Activated CD4-positive, alpha-beta T cell treated with anti-CD3 and anti-CD28 coated beads, Interleukin-2, amount 10 ng/mL, durations not matched to agents 24 days and 14 days (primary cell): Measurements from ENCODE around the gene CFAP54. TPM values are rescaled to one million over a fixed set of nuclear protein-coding genes. Genes with fewer than 3 reads are reported as not detected.

Experiments
- DNase-seq: peaks from one replicate; pipeline ENCODE4 v3.0.0; 2022
- H3K27ac Mint-ChIP-seq: one replicate; pipeline ENCODE4 v1.8.0; 2022; ENCODE audit warnings: mild to moderate bottlenecking, mixed read lengths
- H3K27me3 Mint-ChIP-seq: one replicate; pipeline ENCODE4 v1.8.0; 2022; ENCODE audit warnings: mixed read lengths
- H3K36me3 Mint-ChIP-seq: one replicate; pipeline ENCODE4 v1.8.0; 2022; ENCODE audit warnings: low read depth, mild to moderate bottlenecking, mixed read lengths
- H3K4me1 Mint-ChIP-seq: one replicate; pipeline ENCODE4 v1.8.0; 2021; ENCODE audit warnings: mixed read lengths
- H3K4me3 Mint-ChIP-seq: one replicate; pipeline ENCODE4 v1.8.0; 2022; ENCODE audit warnings: mild to moderate bottlenecking, moderate library complexity, mixed read lengths
- H3K9me3 Mint-ChIP-seq: one replicate; pipeline ENCODE4 v1.8.0; 2021; ENCODE audit warnings: mixed read lengths
- intact Hi-C: fragments of 100-400 bp; cut with micrococcal nuclease; formaldehyde crosslinking; loops from one replicate; pipeline ENCODE4 v1.15.1; 2023
- total RNA-seq: library from RNA; stranded (reverse); gene quantifications from 2 replicates; pipeline ENCODE4 v1.2.3, GENCODE V29; 2022

Gene CFAP54
- total RNA-seq, 1 donor from 2014 or later: 0.09 TPM

GRCh38 chr12:96729886-96730285, 240.5 kb downstream of the CFAP54 start:
- Mint-ChIP-seq H3K4me1 (no peaks in the 10 kb centered on the region), H3K9me3 (no peaks in the 10 kb centered on the region), H3K27ac (no peak overlapping the region), H3K36me3 (no peaks in the 10 kb centered on the region), H3K27me3 (peaks cover 11% of the 10 kb centered on the region), H3K4me3 (no peak overlapping the region)
- no peak for DNase-seq
- intact Hi-C loops: no loop called here

- no peak overlapping the region for H3K27ac Mint-ChIP-seq
- no peak for DNase-seq
- H3K9me3 Mint-ChIP-seq: no peaks in the 10 kb centered on the region
- H3K4me3 Mint-ChIP-seq: no peak overlapping the region
- H3K4me1 Mint-ChIP-seq: no peaks in the 10 kb centered on the region
- peaks cover 7% of the 10 kb centered on the region for H3K27me3 Mint-ChIP-seq
- intact Hi-C loops: no loop called here
- no peaks in the 10 kb centered on the region for H3K36me3 Mint-ChIP-seq
These were observed 254.2 kb downstream of the CFAP54 start for GRCh38 chr12:96743606-96744005.

- no peak for DNase-seq
- no peaks in the 10 kb centered on the region for H3K4me1 Mint-ChIP-seq
- H3K27me3 Mint-ChIP-seq: peaks cover 10% of the 10 kb centered on the region
- no peak overlapping the region for H3K4me3 Mint-ChIP-seq
- no peaks in the 10 kb centered on the region for H3K9me3 Mint-ChIP-seq
- no peak overlapping the region for H3K27ac Mint-ChIP-seq
- intact Hi-C loops: no loop called here
- H3K36me3 Mint-ChIP-seq: no peaks in the 10 kb centered on the region
These were observed 260.6 kb downstream of the CFAP54 start for GRCh38 chr12:96749999-96750398.

- H3K4me1 Mint-ChIP-seq: no peaks in the 10 kb centered on the region
- no peak overlapping the region for H3K27ac Mint-ChIP-seq
- H3K27me3 Mint-ChIP-seq: peaks cover 10% of the 10 kb centered on the region
- no peaks in the 10 kb centered on the region for H3K9me3 Mint-ChIP-seq
- H3K4me3 Mint-ChIP-seq: no peak overlapping the region
- no peak for DNase-seq
- H3K36me3 Mint-ChIP-seq: no peaks in the 10 kb centered on the region
- intact Hi-C loops: no loop called here
These were observed 262.2 kb downstream of the CFAP54 start for GRCh38 chr12:96751626-96752025.

- no peaks in the 10 kb centered on the region for H3K36me3 Mint-ChIP-seq
- H3K4me1 Mint-ChIP-seq: no peaks in the 10 kb centered on the region
- intact Hi-C loops: no loop called here
- H3K4me3 Mint-ChIP-seq: no peak overlapping the region
- no peaks in the 10 kb centered on the region for H3K9me3 Mint-ChIP-seq
- H3K27ac Mint-ChIP-seq: no peak overlapping the region
- no peak for DNase-seq
- peaks cover 12% of the 10 kb centered on the region for H3K27me3 Mint-ChIP-seq
These were observed 262.8 kb downstream of the CFAP54 start for GRCh38 chr12:96752211-96752610.

- no peak for DNase-seq
- Mint-ChIP-seq H3K4me1 (no peaks in the 10 kb centered on the region), H3K27ac (no peak overlapping the region), H3K36me3 (no peaks in the 10 kb centered on the region), H3K4me3 (no peak overlapping the region), H3K9me3 (no peaks in the 10 kb centered on the region), H3K27me3 (peaks cover 10% of the 10 kb centered on the region)
- intact Hi-C loops: no loop called here
These were observed 276.9 kb downstream of the CFAP54 start for GRCh38 chr12:96766232-96766631.

- no peak for DNase-seq
- Mint-ChIP-seq H3K9me3 (no peaks in the 10 kb centered on the region), H3K4me1 (no peaks in the 10 kb centered on the region), H3K27ac (no peak overlapping the region), H3K4me3 (no peak overlapping the region), H3K27me3 (peaks cover 3% of the 10 kb centered on the region), H3K36me3 (no peaks in the 10 kb centered on the region)
- intact Hi-C loops: no loop called here
These were observed 280.0 kb downstream of the CFAP54 start for GRCh38 chr12:96769400-96769799.

- Mint-ChIP-seq H3K4me1 (no peaks in the 10 kb centered on the region), H3K4me3 (no peak overlapping the region), H3K27me3 (peaks cover 3% of the 10 kb centered on the region), H3K36me3 (no peaks in the 10 kb centered on the region), H3K9me3 (no peaks in the 10 kb centered on the region), H3K27ac (no peak overlapping the region)
- intact Hi-C loops: no loop called here
- DNase-seq: no peak
These were observed 281.1 kb downstream of the CFAP54 start for GRCh38 chr12:96770219-96771102.

GRCh38 chr12:96773031-96773430, 283.7 kb downstream of the CFAP54 start:
- Mint-ChIP-seq H3K9me3 (no peaks in the 10 kb centered on the region), H3K4me3 (no peak overlapping the region), H3K4me1 (no peaks in the 10 kb centered on the region), H3K27me3 (no peaks in the 10 kb centered on the region), H3K36me3 (no peaks in the 10 kb centered on the region), H3K27ac (no peak overlapping the region)
- intact Hi-C loops: no loop called here
- DNase-seq: no peak

GRCh38 chr12:96774496-96775256, 285.3 kb downstream of the CFAP54 start:
- no peaks in the 10 kb centered on the region for H3K4me1 Mint-ChIP-seq
- H3K4me3 Mint-ChIP-seq: no peak overlapping the region
- intact Hi-C loops: no loop called here
- H3K27ac Mint-ChIP-seq: no peak overlapping the region
- H3K36me3 Mint-ChIP-seq: no peaks in the 10 kb centered on the region
- DNase-seq: no peak
- H3K27me3 Mint-ChIP-seq: no peaks in the 10 kb centered on the region
- H3K9me3 Mint-ChIP-seq: no peaks in the 10 kb centered on the region

- Mint-ChIP-seq H3K27ac (no peak overlapping the region), H3K9me3 (no peaks in the 10 kb centered on the region), H3K4me3 (no peak overlapping the region), H3K36me3 (no peaks in the 10 kb centered on the region), H3K27me3 (peaks cover 2% of the 10 kb centered on the region), H3K4me1 (no peaks in the 10 kb centered on the region)
- no peak for DNase-seq
- intact Hi-C loops: no loop called here
These were observed 287.5 kb downstream of the CFAP54 start for GRCh38 chr12:96776908-96777307.

- Mint-ChIP-seq H3K27ac (no peak overlapping the region), H3K9me3 (no peaks in the 10 kb centered on the region), H3K36me3 (no peaks in the 10 kb centered on the region), H3K27me3 (peaks cover 2% of the 10 kb centered on the region), H3K4me1 (no peaks in the 10 kb centered on the region), H3K4me3 (no peak overlapping the region)
- no peak for DNase-seq
- intact Hi-C loops: no loop called here
These were observed 291.0 kb downstream of the CFAP54 start for GRCh38 chr12:96780330-96780729.

GRCh38 chr12:96786791-96787190, 297.4 kb downstream of the CFAP54 start:
- Mint-ChIP-seq H3K4me3 (no peak overlapping the region), H3K9me3 (no peaks in the 10 kb centered on the region), H3K36me3 (no peaks in the 10 kb centered on the region), H3K27me3 (no peaks in the 10 kb centered on the region), H3K4me1 (no peaks in the 10 kb centered on the region), H3K27ac (no peak overlapping the region)
- no peak for DNase-seq
- intact Hi-C loops: no loop called here

- Mint-ChIP-seq H3K27me3 (no peaks in the 10 kb centered on the region), H3K4me1 (no peaks in the 10 kb centered on the region), H3K36me3 (no peaks in the 10 kb centered on the region), H3K27ac (no peak overlapping the region), H3K9me3 (peaks cover 5% of the 10 kb centered on the region), H3K4me3 (no peak overlapping the region)
- intact Hi-C loops: no loop called here
- no peak for DNase-seq
These were observed 314.6 kb downstream of the CFAP54 start for GRCh38 chr12:96803969-96804368.
